NB4 (cell line): ENCODE measurements around the gene CAV3.

Source experiments
- CTCF ChIP-seq: IDR thresholded peaks from one replicate; pipeline ENCODE4 v1.5.1; 2012; ENCODE audit warnings: low read depth, low read length
- MAX ChIP-seq: IDR thresholded peaks from 2 replicates; pipeline ENCODE4 v1.6.1; 2011; ENCODE audit warnings: low read depth, low read length
- MYC ChIP-seq: IDR thresholded peaks from 2 replicates; pipeline ENCODE4 v1.6.1; 2011; ENCODE audit warnings: low read depth, low read length
- POLR2A ChIP-seq: IDR thresholded peaks from 2 replicates; pipeline ENCODE4 v1.6.1; 2011; ENCODE audit warnings: mild to moderate bottlenecking; ENCODE audit not compliant: insufficient read length; ENCODE audit errors: extremely low read depth

- TF ChIP-seq CTCF (no peak), POLR2A (no peak), MAX (no peak), MYC (no peak)
These were observed 706 bp downstream of the CAV3 start for GRCh38 chr3:8734137-8734878.
